KMS-11 (cell line): ENCODE data around the gene CACNA2D2.

Source experiments
- H2AFZ ChIP-seq: fragments of 200-600 bp; sonication (generic); 2 replicates; pipeline ENCODE4 v1.6.1; 2016; ENCODE audit warnings: antibody characterized with exemption, mixed run types, low read depth
- H3K27ac ChIP-seq: fragments of 200-600 bp; sonication (generic); 2 replicates; pipeline ENCODE4 v1.6.1; 2016; ENCODE audit warnings: mild to moderate bottlenecking, mixed run types
- H3K27me3 ChIP-seq: fragments of 200-600 bp; sonication (generic); 2 replicates; pipeline ENCODE4 v1.6.1; 2017; ENCODE audit warnings: mild to moderate bottlenecking, low read depth, mixed run types, moderate library complexity; ENCODE audit not compliant: insufficient read depth
- H3K36me3 ChIP-seq: fragments of 200-600 bp; sonication (generic); 2 replicates; pipeline ENCODE4 v1.6.1; 2017; ENCODE audit warnings: mild to moderate bottlenecking, mixed run types; ENCODE audit not compliant: insufficient read depth
- H3K4me1 ChIP-seq: fragments of 200-600 bp; sonication (generic); 2 replicates; pipeline ENCODE4 v1.6.1; 2016; ENCODE audit warnings: mild to moderate bottlenecking, low read depth, mixed run types; ENCODE audit not compliant: poor library complexity, severe bottlenecking
- H3K4me2 ChIP-seq: fragments of 200-600 bp; sonication (generic); 2 replicates; pipeline ENCODE4 v1.7.0; 2016; ENCODE audit warnings: mild to moderate bottlenecking, mixed run types
- H3K4me3 ChIP-seq: fragments of 200-600 bp; sonication (generic); IDR thresholded peaks from 2 replicates; pipeline ENCODE4 v1.6.1; 2017; ENCODE audit warnings: low read depth, low read length, mixed read lengths; ENCODE audit not compliant: insufficient read depth
- H3K79me2 ChIP-seq: fragments of 200-600 bp; sonication (generic); 2 replicates; pipeline ENCODE4 v1.6.1; 2016; ENCODE audit warnings: low read depth, mixed run types; ENCODE audit not compliant: insufficient read depth
- H3K9ac ChIP-seq: fragments of 200-600 bp; sonication (generic); 2 replicates; pipeline ENCODE4 v1.6.1; 2016; ENCODE audit warnings: mild to moderate bottlenecking, mixed run types
- H4K20me1 ChIP-seq: fragments of 200-600 bp; sonication (generic); 2 replicates; pipeline ENCODE4 v1.6.1; 2016; ENCODE audit warnings: mild to moderate bottlenecking, mixed run types; ENCODE audit not compliant: insufficient read depth
- CTCF ChIP-seq: fragments of 200-600 bp; sonication (generic); conservative IDR thresholded peaks from 2 replicates; pipeline ENCODE4 v1.6.1; 2017; ENCODE audit warnings: low read depth, mild to moderate bottlenecking, antibody characterized with exemption, low read length, moderate library complexity, mixed read lengths

Gene CACNA2D2

GRCh38 chr3:50495609-50496423 is 7.6 kb downstream of the CACNA2D2 start:
- Histone ChIP-seq H3K36me3 (no peaks in the 10 kb centered on the region), H3K4me3 (no peak overlapping the region), H3K27me3 (peaks cover 5% of the 10 kb centered on the region; the same call in 1 of the 2 replicates), H3K27ac (no peak overlapping the region), H3K4me2 (no peak overlapping the region), H3K4me1 (no peaks in the 10 kb centered on the region), H3K9ac (no peak overlapping the region), H3K79me2 (no peaks in the 10 kb centered on the region), H2AFZ (no peak overlapping the region), H4K20me1 (no peaks in the 10 kb centered on the region)
- no peak for TF ChIP-seq CTCF

GRCh38 chr3:50494126-50494525 is 9.3 kb downstream of the CACNA2D2 start:
- Histone ChIP-seq H2AFZ (no peak overlapping the region), H3K4me1 (no peaks in the 10 kb centered on the region), H3K27ac (no peak overlapping the region), H3K4me2 (no peak overlapping the region), H3K4me3 (no peak overlapping the region), H3K36me3 (no peaks in the 10 kb centered on the region), H3K79me2 (no peaks in the 10 kb centered on the region), H4K20me1 (no peaks in the 10 kb centered on the region), H3K27me3 (peaks cover 2% of the 10 kb centered on the region; the same call in 1 of the 2 replicates), H3K9ac (no peak overlapping the region)
- TF ChIP-seq CTCF, result no peak

GRCh38 chr3:50493623-50494022 is 9.8 kb downstream of the CACNA2D2 start:
- Histone ChIP-seq H3K4me2 (no peak overlapping the region), H3K36me3 (no peaks in the 10 kb centered on the region), H3K4me1 (no peaks in the 10 kb centered on the region), H3K4me3 (no peak overlapping the region), H2AFZ (no peak overlapping the region), H4K20me1 (no peaks in the 10 kb centered on the region), H3K27ac (no peak overlapping the region), H3K9ac (no peak overlapping the region), H3K27me3 (peaks cover 2% of the 10 kb centered on the region; the same call in 1 of the 2 replicates), H3K79me2 (no peaks in the 10 kb centered on the region)
- TF ChIP-seq CTCF, result no peak

- Histone ChIP-seq H3K27me3 (peaks cover 2% of the 10 kb centered on the region; the same call in 1 of the 2 replicates), H4K20me1 (no peaks in the 10 kb centered on the region), H2AFZ (no peak overlapping the region), H3K4me1 (no peaks in the 10 kb centered on the region), H3K79me2 (no peaks in the 10 kb centered on the region), H3K4me3 (no peak overlapping the region), H3K27ac (no peak overlapping the region), H3K36me3 (no peaks in the 10 kb centered on the region), H3K4me2 (no peak overlapping the region), H3K9ac (no peak overlapping the region)
- TF ChIP-seq CTCF, result no peak
Measured at GRCh38 chr3:50493086-50493485, 10.3 kb downstream of the CACNA2D2 start.
